Fibroblast of pulmonary artery (primary cell): Measurements from ENCODE around the gene CLTC.

Experiments used
- DNase-seq: peaks from one replicate; pipeline ENCODE4 v3.0.0-alpha.2; 2010; ENCODE audit warnings: low read depth
- H3K4me3 ChIP-seq: replicated peaks from 2 replicates; pipeline ENCODE4 v1.5.1; 2011; ENCODE audit warnings: low read depth, mild to moderate bottlenecking, control low read depth, low read length, moderate library complexity
- TF ChIP-seq, protein P1 (sequence below): IDR thresholded peaks from 2 replicates; pipeline ENCODE4 v1.5.1; 2011; ENCODE audit warnings: mild to moderate bottlenecking, control low read depth, low read length, inconsistent platforms; ENCODE audit errors: missing control alignments

CLTC gene

GRCh38 chr17:59633658-59634359 lies 14.1 kb downstream of the CLTC start:
- H3K4me3 ChIP-seq, result no peak overlapping the region
- TF ChIP-seq, protein P1, sequence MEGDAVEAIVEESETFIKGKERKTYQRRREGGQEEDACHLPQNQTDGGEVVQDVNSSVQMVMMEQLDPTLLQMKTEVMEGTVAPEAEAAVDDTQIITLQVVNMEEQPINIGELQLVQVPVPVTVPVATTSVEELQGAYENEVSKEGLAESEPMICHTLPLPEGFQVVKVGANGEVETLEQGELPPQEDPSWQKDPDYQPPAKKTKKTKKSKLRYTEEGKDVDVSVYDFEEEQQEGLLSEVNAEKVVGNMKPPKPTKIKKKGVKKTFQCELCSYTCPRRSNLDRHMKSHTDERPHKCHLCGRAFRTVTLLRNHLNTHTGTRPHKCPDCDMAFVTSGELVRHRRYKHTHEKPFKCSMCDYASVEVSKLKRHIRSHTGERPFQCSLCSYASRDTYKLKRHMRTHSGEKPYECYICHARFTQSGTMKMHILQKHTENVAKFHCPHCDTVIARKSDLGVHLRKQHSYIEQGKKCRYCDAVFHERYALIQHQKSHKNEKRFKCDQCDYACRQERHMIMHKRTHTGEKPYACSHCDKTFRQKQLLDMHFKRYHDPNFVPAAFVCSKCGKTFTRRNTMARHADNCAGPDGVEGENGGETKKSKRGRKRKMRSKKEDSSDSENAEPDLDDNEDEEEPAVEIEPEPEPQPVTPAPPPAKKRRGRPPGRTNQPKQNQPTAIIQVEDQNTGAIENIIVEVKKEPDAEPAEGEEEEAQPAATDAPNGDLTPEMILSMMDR, result no peak
- no peak for DNase-seq

- TF ChIP-seq, protein P1, result no peak
- H3K4me3 ChIP-seq, result no peak overlapping the region
- DNase-seq, result peak; percentile 29
Measured at GRCh38 chr17:59634632-59635541, 15.2 kb downstream of the CLTC start.

DNA sequence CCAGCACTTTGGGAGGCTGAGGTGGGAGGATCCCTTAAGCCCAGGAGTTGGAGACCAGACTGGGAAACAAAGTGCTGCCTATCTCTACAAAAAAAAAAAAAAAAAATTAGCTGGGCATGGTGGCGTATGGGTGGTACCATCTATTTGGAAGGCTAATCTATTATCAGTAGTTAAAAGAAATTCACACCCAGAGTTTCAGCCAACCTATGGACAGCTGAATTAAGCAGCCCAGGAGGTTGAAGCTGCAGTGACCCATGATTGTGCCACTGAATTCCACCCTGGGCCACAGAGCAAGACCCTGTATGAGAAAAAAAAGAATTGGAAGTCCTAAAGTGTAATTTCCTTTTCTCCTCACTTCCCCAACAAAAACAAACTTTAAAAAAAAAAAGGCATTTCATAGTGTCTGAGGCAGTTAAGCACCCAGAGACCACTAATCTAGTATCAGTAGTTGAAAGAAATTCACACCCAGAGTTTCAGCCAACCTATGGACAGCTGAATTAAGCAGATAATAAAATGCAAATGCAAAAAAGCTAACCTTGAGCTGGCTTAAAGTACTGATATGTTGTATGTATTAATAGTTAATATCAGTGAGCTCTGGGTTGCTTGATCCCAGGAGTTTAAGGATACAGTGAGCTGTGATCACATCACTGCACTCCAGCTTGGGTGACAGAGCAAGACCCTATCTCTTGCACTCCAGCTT lies 18.1 kb downstream of the CLTC start:
- DNase-seq, result no peak
- TF ChIP-seq, protein P1, result no peak
- H3K4me3 ChIP-seq, result no peak overlapping the region

- H3K4me3 ChIP-seq, result no peak overlapping the region
- no peak for DNase-seq
- TF ChIP-seq, protein P1, result no peak
Measured at GRCh38 chr17:59638553-59638952, 18.9 kb downstream of the CLTC start.

DNA sequence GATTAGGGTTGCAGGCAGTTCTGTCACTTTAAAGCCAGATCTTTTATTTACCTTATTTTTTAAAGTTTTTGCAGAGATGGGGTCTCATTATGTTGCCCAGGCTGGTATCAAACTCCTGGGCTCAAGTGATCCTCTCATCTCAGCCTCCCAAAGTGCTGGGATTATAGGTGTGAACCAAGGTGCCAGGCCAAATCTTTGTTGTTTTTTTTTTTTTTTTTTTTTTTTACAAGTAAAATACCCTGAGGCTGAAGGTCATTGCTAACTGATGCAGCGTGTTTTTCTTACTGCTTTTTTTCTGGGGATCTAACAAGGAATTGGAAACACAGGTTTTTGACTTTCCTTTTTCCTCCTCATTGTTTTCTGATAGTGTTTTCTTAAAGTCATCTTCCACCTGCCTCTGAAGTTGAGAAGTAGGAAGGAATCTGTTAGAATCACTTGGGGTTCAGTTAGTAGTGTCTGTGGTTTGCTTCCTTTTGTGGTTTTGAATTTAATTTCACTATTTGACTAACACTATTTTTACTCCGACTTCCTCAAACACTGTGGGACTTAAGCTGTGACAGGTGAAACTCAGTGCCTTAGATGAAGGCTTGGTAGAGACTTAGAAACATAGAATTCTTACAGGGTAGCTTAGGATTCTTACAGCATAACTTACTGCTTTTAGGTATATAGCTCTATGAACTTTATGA lies 22.2 kb downstream of the CLTC start:
- no peak for DNase-seq
- TF ChIP-seq, protein P1, result no peak
- no peak overlapping the region for H3K4me3 ChIP-seq

GRCh38 chr17:59642565-59642964 lies 22.9 kb downstream of the CLTC start:
- TF ChIP-seq, protein P1, result no peak
- DNase-seq, result no peak
- no peak overlapping the region for H3K4me3 ChIP-seq
